ENCODE data around the gene LYZL4.

Gene LYZL4

DNA sequence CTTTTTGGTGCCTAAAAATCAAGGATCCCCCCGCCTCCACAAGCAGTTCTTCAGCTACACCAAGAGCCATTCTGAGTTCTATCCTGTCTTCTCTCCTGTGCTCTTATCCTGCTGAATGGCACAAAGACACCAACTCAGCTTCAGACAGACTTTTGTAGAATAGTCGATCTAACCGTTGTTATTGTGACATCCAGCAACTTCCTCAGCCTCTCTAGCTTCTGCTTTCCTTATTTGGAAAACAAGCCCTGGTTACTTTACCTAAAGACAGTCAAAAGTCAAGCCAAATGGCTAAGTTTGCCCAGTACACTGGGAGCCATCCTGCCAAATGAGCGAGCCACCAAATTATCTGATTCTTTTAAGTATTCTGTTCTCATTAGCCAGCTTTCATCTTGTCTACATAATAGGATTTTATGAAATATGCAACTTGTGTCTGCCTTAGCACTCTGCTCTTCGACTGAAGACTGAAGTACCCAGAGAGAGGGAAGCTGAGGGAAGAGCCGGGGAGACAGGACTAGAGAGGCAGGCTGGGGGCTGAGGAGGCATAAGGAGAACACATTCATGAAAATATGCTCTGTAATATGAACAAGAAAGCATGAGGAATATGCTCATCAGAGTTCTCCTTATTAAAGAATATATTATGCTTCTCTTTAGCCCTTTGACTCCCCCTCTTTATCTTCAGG lies 35.1 kb downstream of the LYZL4 start:
- no peak for DNase-seq (ENCODE audit: low read depth in 1 of 2, low spot score in 1 of 2)

- no peak for DNase-seq (ENCODE audit: low read depth in 1 of 2, low spot score in 1 of 2)
Observed at GRCh38 chr3:42371776-42372175, 38.6 kb downstream of the LYZL4 start.

GRCh38 chr3:42369832-42370231 lies 40.6 kb downstream of the LYZL4 start:
- no peak for DNase-seq (ENCODE audit: low read depth in 1 of 2, low spot score in 1 of 2)

GRCh38 chr3:42369304-42369703 lies 41.1 kb downstream of the LYZL4 start:
- DNase-seq (ENCODE audit: low read depth in 1 of 2, low spot score in 1 of 2) = no peak

DNA sequence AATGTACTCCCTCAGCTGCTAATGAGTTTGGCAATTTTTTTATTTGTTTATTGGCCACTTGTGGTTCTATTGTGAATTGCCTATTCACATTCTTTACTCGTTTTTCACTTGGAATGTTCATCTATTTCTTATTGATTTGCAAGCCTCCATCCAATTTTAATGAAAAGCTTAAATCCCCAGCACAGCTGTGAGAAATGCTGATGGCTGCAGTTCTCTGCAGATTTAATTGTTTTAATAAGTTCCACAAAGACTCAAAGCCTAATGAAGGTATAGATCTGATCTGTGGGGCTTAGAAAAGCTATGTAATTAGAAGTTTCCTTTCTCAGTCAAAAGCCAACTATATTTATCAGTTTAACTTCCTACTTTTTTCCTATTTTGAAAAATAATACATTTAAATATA lies 41.5 kb downstream of the LYZL4 start:
- no peak for DNase-seq (ENCODE audit: low read depth in 1 of 2, low spot score in 1 of 2)

DNA sequence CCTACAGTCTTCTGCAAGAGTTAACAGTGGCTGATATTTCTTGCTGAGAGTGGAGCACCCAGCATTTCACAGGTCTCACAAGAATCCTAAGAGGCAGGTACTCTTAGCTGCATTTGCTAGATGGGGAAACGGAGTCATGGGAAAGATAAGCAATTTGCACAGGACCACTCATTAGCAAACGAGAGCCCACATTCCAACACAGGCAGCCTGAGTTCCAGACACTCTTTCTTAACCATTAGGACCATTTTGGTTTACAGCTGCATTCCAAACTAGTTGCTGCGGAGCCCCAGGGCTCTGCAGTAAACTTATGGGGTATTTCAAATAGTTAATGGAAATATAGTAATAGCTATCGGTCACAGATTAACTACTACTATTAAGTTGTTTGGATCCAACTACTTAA lies 42.5 kb downstream of the LYZL4 start:
- no peak for DNase-seq (ENCODE audit: low read depth in 1 of 2, low spot score in 1 of 2)

- DNase-seq (ENCODE audit: low read depth in 1 of 2, low spot score in 1 of 2) = no peak
Observed at GRCh38 chr3:42366550-42366949, 43.9 kb downstream of the LYZL4 start.

DNA sequence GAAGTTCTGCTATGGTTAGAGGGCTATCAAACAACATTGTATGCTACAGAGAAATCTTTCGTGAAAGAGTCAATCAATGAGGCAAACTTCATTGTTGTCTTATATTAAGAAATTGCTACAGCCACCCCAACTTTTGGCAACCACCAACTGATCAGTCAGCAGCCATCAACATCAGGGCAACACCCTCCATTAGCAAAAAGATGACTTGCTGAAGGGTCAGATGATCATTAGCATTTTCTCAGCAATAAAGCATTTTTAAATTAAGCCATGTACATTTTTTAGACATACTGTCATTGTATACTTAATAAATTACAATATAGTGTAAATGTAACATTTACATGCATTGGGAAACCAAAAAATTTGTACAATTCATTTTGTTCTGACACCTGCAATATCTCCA lies 53.1 kb downstream of the LYZL4 start:
- no peak for DNase-seq (ENCODE audit: low read depth in 1 of 2, low spot score in 1 of 2)

DNA sequence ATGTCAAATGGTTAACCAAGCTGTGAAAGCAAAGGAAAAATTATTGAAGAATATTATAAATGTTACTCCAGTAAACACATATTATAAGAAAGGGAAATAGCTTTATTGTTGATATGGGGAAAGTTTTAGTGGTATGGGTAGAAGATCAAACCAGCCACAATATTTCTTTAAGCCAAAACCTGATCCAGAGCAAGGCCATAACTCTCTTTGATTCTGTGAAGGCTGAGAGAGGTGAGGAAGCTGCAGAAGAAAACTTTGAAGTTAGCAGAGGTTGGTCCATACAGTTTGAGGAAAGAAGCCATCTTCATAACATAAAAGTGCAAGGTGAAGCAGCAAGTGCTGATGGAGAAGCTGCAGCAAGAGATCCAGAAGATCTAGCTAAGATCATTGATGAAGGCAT lies 54.8 kb downstream of the LYZL4 start:
- DNase-seq (ENCODE audit: low read depth in 1 of 2, low spot score in 1 of 2) = no peak

- DNase-seq (ENCODE audit: low read depth in 1 of 2, low spot score in 1 of 2) = no peak
Observed at GRCh38 chr3:42353631-42354030, 56.8 kb downstream of the LYZL4 start.

GRCh38 chr3:42351207-42351606 lies 59.2 kb downstream of the LYZL4 start:
- no peak for DNase-seq (ENCODE audit: low read depth in 1 of 2, low spot score in 1 of 2)

DNA sequence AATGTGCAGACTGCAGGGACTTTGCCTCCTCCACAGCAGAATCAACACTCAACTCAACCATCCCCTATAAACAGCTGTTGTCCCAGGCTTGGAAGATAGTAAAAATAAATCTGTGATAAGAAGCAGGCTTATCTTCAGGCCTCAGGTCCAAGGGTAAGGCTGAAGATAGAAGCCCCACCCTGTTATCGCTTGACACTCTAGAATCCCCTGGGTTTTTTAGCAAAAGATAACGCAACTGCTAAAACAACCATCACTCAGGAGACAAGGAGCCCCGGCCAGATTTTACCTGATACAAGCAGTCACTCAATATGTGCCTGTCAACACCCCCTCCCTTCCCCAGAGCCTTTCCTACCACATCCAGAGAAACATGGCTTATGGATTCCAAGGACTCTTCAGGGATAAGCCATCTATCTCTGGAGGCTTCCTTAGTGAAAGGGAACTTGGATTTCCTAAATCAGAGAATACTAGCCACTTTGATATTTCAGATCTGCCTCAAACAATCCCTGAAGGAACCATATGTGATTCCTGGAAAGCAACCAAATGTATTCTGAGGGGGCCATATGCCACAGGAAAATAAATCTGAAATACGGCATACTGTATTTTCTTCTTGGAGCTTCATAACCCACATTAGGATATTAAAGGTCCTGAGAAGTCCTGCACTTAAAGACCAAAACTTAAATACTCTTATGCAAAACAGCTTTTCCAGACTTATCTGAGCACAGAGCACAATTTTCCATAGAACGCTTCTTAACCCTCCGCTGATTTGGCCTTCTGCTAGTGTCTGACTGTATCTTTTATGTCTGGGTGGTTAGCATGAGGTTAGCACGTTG lies 60.4 kb downstream of the LYZL4 start:
- no peak for DNase-seq (ENCODE audit: low read depth in 1 of 2, low spot score in 1 of 2)

DNA sequence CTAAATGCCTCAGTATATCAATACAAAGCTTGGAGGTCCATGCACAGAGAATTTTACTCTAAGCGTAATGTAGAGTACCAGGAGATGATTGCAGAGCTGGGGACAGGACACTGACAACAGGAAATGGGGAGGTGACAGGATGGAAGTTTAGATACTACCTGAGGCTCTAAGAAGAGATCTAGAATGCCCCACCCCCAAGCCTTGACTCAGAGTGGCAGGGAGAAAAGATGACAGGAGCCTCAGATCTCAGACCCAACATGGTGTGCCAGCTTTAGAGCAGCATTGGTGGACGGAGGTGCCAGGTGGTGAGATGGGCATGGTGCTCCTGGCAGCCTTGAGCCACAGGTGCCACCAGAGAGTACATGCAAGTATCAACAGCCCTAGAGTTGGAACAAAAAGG lies 62.5 kb downstream of the LYZL4 start:
- DNase-seq (ENCODE audit: low read depth in 1 of 2, low spot score in 1 of 2) = no peak
